HCT116 (cell line): ENCODE measurements around the gene MT2A. TPM values are rescaled to one million over a fixed set of nuclear protein-coding genes. Genes with fewer than 3 reads are reported as not detected.
A peak's percentile ranks its signal among the peaks of the same experiment; 100 is the strongest.

Experiments
- ATAC-seq: fragments of 200-7000 bp; cut with Tn5 transposase; 2 replicates; pipeline ENCODE4 v1.9.1; 2020; ENCODE audit warnings: mild to moderate bottlenecking, moderate library complexity
- BruUV-seq: library from RNA; stranded (reverse); fragments of 400-500 nt; replicated peaks from 2 replicates; lab custom pipeline; 2021; lab: Mats Ljungman, UMichigan
- CTCF ChIA-PET: fragments of 300-600 bp; sonication (Branson Sonifier 250); formaldehyde crosslinking; loops from one replicate; lab custom pipeline; 2021; ENCODE audit warnings: antibody characterized with exemption; lab: Charles Lee
- POLR2A ChIA-PET: fragments of 300-600, 350-600 bp; sonication (Branson Sonifier 250); formaldehyde crosslinking; loops from one replicate; lab custom pipeline; 2021; ENCODE audit warnings: antibody characterized with exemption; lab: Charles Lee
- RAD21 ChIA-PET, 2 experiments: fragments of 300-600 bp; sonication (Branson Sonifier 250); formaldehyde crosslinking; loops; one replicate each; lab custom pipeline; 2023; ENCODE audit warnings: low total read pairs in 2 of 2; ENCODE audit not compliant: uncharacterized antibody in 2 of 2, unreplicated experiment in 2 of 2, low non-redundant PET in 1 of 2; lab: Charles Lee
- DNase-seq: peaks from one replicate; pipeline ENCODE4 v3.0.0-alpha.2; 2010; ENCODE audit warnings: low read depth, low spot score
- H2AFZ ChIP-seq: fragments of 200-600 bp; shearing (Covaris generic), sonication (generic); 2 replicates; pipeline ENCODE4 v1.6.1; 2017; ENCODE audit warnings: low read depth, mixed run types, mixed read lengths, antibody characterized with exemption, low read length; ENCODE audit not compliant: poor library complexity, severe bottlenecking
- H3K27ac ChIP-seq: 2 replicates; pipeline ENCODE4 v1.5.1; 2012; ENCODE audit warnings: low read depth, low read length
- H3K27me3 ChIP-seq: fragments of 200-600 bp; sonication (generic); 2 replicates; pipeline ENCODE4 v1.6.1; 2016; ENCODE audit warnings: mixed run types, low read length, mixed read lengths; ENCODE audit not compliant: insufficient read depth
- H3K36me3 ChIP-seq, 2 experiments: fragments of 200-500 bp in 1 of 2; fragments of 200-600 bp in 1 of 2; sonication (Bioruptor generic) in 1 of 2; sonication (generic) in 1 of 2; 2 replicates each; pipeline versions ENCODE4 v1.5.1 to v1.6.1; 2014 to 2016; ENCODE audit warnings: low read length in 2 of 2, inconsistent platforms in 1 of 2, mixed read lengths in 1 of 2, mixed run types in 1 of 2; ENCODE audit not compliant: insufficient read depth in 2 of 2, control insufficient read depth in 1 of 2
- H3K4me1 ChIP-seq, 2 experiments: fragments of 200-600 bp in 1 of 2; sonication (generic) in 1 of 2; 2 replicates each; pipeline versions ENCODE4 v1.5.1 to v1.6.1; 2012 to 2017; ENCODE audit warnings: low read length in 2 of 2, inconsistent platforms in 1 of 2, mild to moderate bottlenecking in 1 of 2, mixed read lengths in 1 of 2, mixed run types in 1 of 2, moderate library complexity in 1 of 2; ENCODE audit not compliant: insufficient read depth in 2 of 2, control insufficient read depth in 1 of 2
- H3K4me2 ChIP-seq: fragments of 200-600 bp; sonication (generic); 2 replicates; pipeline ENCODE4 v1.6.1; 2017; ENCODE audit warnings: mixed run types, low read length, mixed read lengths
- H3K4me3 ChIP-seq, 2 experiments: fragments of 200-600 bp in 1 of 2; sonication (generic) in 1 of 2; replicated peaks in 1 of 2; 2 replicates each; pipeline ENCODE4 v1.5.1; 2011 to 2016; ENCODE audit warnings: low read length in 2 of 2, control low read depth in 1 of 2, low read depth in 1 of 2, mild to moderate bottlenecking in 1 of 2, mixed read lengths in 1 of 2, mixed run types in 1 of 2
- H3K79me2 ChIP-seq: fragments of 200-600 bp; sonication (generic); 2 replicates; pipeline ENCODE4 v1.6.1; 2017; ENCODE audit warnings: mild to moderate bottlenecking, mixed run types, low read length, moderate library complexity, mixed read lengths; ENCODE audit not compliant: insufficient read depth
- H3K9ac ChIP-seq: fragments of 200-600 bp; sonication (generic); 2 replicates; pipeline ENCODE4 v1.6.1; 2016; ENCODE audit warnings: low read length, mixed read lengths
- H3K9me2 ChIP-seq: fragments of 200-600 bp; sonication (generic), shearing (Covaris generic); 2 replicates; pipeline ENCODE4 v1.6.1; 2017; ENCODE audit warnings: mixed run types, mild to moderate bottlenecking, moderate library complexity; ENCODE audit not compliant: insufficient read depth
- H3K9me3 ChIP-seq, 2 experiments: fragments of 200-500 bp in 1 of 2; fragments of 200-600 bp in 1 of 2; sonication (Bioruptor generic) in 1 of 2; sonication (generic) in 1 of 2; 2 replicates each; pipeline ENCODE4 v1.6.1; 2014 to 2017; ENCODE audit warnings: low read length in 2 of 2, mixed read lengths in 2 of 2, inconsistent platforms in 1 of 2, low read depth in 1 of 2, mild to moderate bottlenecking in 1 of 2, mixed run types in 1 of 2, moderate library complexity in 1 of 2; ENCODE audit not compliant: control insufficient read depth in 1 of 2, insufficient read depth in 1 of 2
- H4K20me1 ChIP-seq: fragments of 200-600 bp; sonication (generic), shearing (Covaris generic); 2 replicates; pipeline ENCODE4 v1.6.1; 2017; ENCODE audit warnings: mixed run types, mild to moderate bottlenecking, moderate library complexity; ENCODE audit not compliant: insufficient read depth
- CBX3 ChIP-seq: IDR thresholded peaks from 2 replicates; pipeline ENCODE4 v1.6.1; 2012; ENCODE audit warnings: low read depth
- EGR1 ChIP-seq: IDR thresholded peaks from 2 replicates; pipeline ENCODE4 v1.6.1; 2012; ENCODE audit warnings: low read depth
- ELF1 ChIP-seq: IDR thresholded peaks from 2 replicates; pipeline ENCODE4 v1.6.1; 2012; ENCODE audit warnings: low read depth, borderline replicate concordance
- FOSL1 ChIP-seq: IDR thresholded peaks from 2 replicates; pipeline ENCODE4 v1.6.1; 2012; ENCODE audit warnings: low read depth
- ZFX ChIP-seq: fragments of 450-650 bp; IDR thresholded peaks from 2 replicates; pipeline ENCODE4 v1.6.1; 2017
- intact Hi-C: fragments of 100-400 bp; cut with micrococcal nuclease; formaldehyde crosslinking; loops from 2 replicates; pipeline ENCODE4 v1.10.0; 2022
- total RNA-seq: library from RNA; stranded (reverse); gene quantifications from one replicate; pipeline ENCODE4 v1.2.1, GENCODE V29; 2021; ENCODE audit not compliant: unreplicated experiment
- TF ChIP-seq, protein P1 (sequence below), 3 experiments: fragments of 200-600 bp in 1 of 3; sonication (generic) in 1 of 3; IDR thresholded peaks in 2 of 3; conservative IDR thresholded peaks in 1 of 3; 2 replicates each; pipeline ENCODE4 v1.5.1; 2012 to 2017; ENCODE audit warnings: low read depth in 2 of 3, low read length in 2 of 3, antibody characterized with exemption in 1 of 3, borderline replicate concordance in 1 of 3, control low read depth in 1 of 3, mild to moderate bottlenecking in 1 of 3, mixed read lengths in 1 of 3, mixed run types in 1 of 3, moderate library complexity in 1 of 3; ENCODE audit not compliant: insufficient read depth in 1 of 3
- TF ChIP-seq, protein P2 (sequence below): IDR thresholded peaks from 2 replicates; pipeline ENCODE4 v1.6.1; 2012
- TF ChIP-seq, protein P3 (sequence below): IDR thresholded peaks from 2 replicates; pipeline ENCODE4 v1.6.1; 2011; ENCODE audit warnings: mild to moderate bottlenecking, low read length, moderate library complexity; ENCODE audit not compliant: insufficient replicate concordance; ENCODE audit errors: extremely low read depth
- TF ChIP-seq, protein P4 (sequence below): IDR thresholded peaks from 2 replicates; pipeline ENCODE4 v1.6.1; 2012; ENCODE audit warnings: low read depth

The MT2A gene
- total RNA-seq, 1 experiment from 2014 or later = 710 TPM

DNA sequence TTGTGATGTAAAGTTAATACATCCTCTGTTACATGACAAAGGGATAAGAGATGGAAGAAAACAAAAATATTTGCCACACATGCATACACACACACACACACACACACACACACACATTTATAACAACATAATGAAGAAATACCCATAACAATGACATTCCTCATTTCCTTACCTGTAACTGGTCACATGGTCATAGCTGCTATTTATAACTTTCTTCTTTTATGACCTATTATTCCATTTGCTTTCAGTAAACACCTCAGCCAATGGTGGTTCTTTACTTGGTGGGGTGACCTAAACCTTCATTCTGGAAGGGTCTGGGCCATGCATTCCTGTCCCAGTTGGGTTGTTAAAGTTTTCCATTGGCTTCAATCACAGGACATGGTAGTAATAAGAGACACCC is 5.3 kb downstream of the MT2A start:
- H3K36me3 ChIP-seq = no peaks in the 10 kb centered on the region
- H3K9me3 ChIP-seq = no peaks in the 10 kb centered on the region
- no peak for DNase-seq
- intact Hi-C loops = no loop called here
- peaks cover 48 to 63% of the 10 kb centered on the region in 2 experiments for H3K4me1 ChIP-seq
- TF ChIP-seq, protein P1, sequence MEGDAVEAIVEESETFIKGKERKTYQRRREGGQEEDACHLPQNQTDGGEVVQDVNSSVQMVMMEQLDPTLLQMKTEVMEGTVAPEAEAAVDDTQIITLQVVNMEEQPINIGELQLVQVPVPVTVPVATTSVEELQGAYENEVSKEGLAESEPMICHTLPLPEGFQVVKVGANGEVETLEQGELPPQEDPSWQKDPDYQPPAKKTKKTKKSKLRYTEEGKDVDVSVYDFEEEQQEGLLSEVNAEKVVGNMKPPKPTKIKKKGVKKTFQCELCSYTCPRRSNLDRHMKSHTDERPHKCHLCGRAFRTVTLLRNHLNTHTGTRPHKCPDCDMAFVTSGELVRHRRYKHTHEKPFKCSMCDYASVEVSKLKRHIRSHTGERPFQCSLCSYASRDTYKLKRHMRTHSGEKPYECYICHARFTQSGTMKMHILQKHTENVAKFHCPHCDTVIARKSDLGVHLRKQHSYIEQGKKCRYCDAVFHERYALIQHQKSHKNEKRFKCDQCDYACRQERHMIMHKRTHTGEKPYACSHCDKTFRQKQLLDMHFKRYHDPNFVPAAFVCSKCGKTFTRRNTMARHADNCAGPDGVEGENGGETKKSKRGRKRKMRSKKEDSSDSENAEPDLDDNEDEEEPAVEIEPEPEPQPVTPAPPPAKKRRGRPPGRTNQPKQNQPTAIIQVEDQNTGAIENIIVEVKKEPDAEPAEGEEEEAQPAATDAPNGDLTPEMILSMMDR (IDR thresholded peaks at IDR 0.05 in 2 of 3, conservative IDR thresholded peaks at IDR 0.05 in 1 of 3; ENCODE audit: borderline replicate concordance in 1 of 3, insufficient read depth in 1 of 3, low read depth in 2 of 3, low read length in 2 of 3) = no peak
- TF ChIP-seq CBX3 (no peak), ZFX (no peak), FOSL1 (no peak), ELF1 (no peak), EGR1 (no peak)
- TF ChIP-seq, protein P2, sequence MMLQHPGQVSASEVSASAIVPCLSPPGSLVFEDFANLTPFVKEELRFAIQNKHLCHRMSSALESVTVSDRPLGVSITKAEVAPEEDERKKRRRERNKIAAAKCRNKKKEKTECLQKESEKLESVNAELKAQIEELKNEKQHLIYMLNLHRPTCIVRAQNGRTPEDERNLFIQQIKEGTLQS = no peak
- TF ChIP-seq, protein P3, sequence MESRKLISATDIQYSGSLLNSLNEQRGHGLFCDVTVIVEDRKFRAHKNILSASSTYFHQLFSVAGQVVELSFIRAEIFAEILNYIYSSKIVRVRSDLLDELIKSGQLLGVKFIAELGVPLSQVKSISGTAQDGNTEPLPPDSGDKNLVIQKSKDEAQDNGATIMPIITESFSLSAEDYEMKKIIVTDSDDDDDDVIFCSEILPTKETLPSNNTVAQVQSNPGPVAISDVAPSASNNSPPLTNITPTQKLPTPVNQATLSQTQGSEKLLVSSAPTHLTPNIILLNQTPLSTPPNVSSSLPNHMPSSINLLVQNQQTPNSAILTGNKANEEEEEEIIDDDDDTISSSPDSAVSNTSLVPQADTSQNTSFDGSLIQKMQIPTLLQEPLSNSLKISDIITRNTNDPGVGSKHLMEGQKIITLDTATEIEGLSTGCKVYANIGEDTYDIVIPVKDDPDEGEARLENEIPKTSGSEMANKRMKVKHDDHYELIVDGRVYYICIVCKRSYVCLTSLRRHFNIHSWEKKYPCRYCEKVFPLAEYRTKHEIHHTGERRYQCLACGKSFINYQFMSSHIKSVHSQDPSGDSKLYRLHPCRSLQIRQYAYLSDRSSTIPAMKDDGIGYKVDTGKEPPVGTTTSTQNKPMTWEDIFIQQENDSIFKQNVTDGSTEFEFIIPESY = no peak
- TF ChIP-seq, protein P4, sequence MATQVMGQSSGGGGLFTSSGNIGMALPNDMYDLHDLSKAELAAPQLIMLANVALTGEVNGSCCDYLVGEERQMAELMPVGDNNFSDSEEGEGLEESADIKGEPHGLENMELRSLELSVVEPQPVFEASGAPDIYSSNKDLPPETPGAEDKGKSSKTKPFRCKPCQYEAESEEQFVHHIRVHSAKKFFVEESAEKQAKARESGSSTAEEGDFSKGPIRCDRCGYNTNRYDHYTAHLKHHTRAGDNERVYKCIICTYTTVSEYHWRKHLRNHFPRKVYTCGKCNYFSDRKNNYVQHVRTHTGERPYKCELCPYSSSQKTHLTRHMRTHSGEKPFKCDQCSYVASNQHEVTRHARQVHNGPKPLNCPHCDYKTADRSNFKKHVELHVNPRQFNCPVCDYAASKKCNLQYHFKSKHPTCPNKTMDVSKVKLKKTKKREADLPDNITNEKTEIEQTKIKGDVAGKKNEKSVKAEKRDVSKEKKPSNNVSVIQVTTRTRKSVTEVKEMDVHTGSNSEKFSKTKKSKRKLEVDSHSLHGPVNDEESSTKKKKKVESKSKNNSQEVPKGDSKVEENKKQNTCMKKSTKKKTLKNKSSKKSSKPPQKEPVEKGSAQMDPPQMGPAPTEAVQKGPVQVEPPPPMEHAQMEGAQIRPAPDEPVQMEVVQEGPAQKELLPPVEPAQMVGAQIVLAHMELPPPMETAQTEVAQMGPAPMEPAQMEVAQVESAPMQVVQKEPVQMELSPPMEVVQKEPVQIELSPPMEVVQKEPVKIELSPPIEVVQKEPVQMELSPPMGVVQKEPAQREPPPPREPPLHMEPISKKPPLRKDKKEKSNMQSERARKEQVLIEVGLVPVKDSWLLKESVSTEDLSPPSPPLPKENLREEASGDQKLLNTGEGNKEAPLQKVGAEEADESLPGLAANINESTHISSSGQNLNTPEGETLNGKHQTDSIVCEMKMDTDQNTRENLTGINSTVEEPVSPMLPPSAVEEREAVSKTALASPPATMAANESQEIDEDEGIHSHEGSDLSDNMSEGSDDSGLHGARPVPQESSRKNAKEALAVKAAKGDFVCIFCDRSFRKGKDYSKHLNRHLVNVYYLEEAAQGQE = no peak
- H4K20me1 ChIP-seq = no peaks in the 10 kb centered on the region
- H3K27me3 ChIP-seq = no peaks in the 10 kb centered on the region
- ChIA-PET POLR2A (interaction anchor here (16.1 kb wide), 1 partner anchor 11 kb away, joined by 344 read pairs; the partner anchor contains the start of gene MT1E), CTCF (no interaction called here), RAD21 (no interaction called here)
- H3K4me2 ChIP-seq = peak overlapping the region; percentile 31
- H3K9ac ChIP-seq = no peak overlapping the region
- peaks cover 12% of the 10 kb centered on the region for H3K79me2 ChIP-seq
- no peak overlapping the region for H3K27ac ChIP-seq
- ATAC-seq = no peak
- H2AFZ ChIP-seq = peak overlapping the region; percentile 72
- H3K9me2 ChIP-seq = no peaks in the 10 kb centered on the region
- H3K4me3 ChIP-seq = no peak overlapping the region
- no TSS peak for BruUV-seq
